NT2/D1 (cell line): Measurements from ENCODE around the gene AFP.

Experiments
- DNase-seq: peaks from one replicate; pipeline ENCODE4 v3.0.0-alpha.2; 2011; ENCODE audit warnings: low read depth, low spot score
- H3K27me3 ChIP-seq: 2 replicates; pipeline ENCODE4 v1.6.0; 2011; ENCODE audit warnings: mild to moderate bottlenecking; ENCODE audit not compliant: insufficient read length, insufficient read depth
- H3K36me3 ChIP-seq: 2 replicates; pipeline ENCODE4 v1.6.1; 2011; ENCODE audit warnings: mild to moderate bottlenecking, low read length, mixed read lengths; ENCODE audit not compliant: insufficient read depth, insufficient read length
- H3K4me1 ChIP-seq: 2 replicates; pipeline ENCODE4 v1.5.1; 2011; ENCODE audit not compliant: insufficient read depth, insufficient read length
- H3K4me3 ChIP-seq: 2 replicates; pipeline ENCODE4 v1.5.1; 2011; ENCODE audit warnings: low read depth; ENCODE audit not compliant: insufficient read length
- H3K9ac ChIP-seq: 2 replicates; pipeline ENCODE4 v1.6.0; 2011; ENCODE audit warnings: low read depth; ENCODE audit not compliant: insufficient read length
- H3K9me3 ChIP-seq: 2 replicates; pipeline ENCODE4 v1.5.1; 2011; ENCODE audit warnings: mild to moderate bottlenecking, low read length; ENCODE audit not compliant: insufficient read depth
- SUZ12 ChIP-seq: IDR thresholded peaks from 2 replicates; pipeline ENCODE4 v1.6.1; 2011; ENCODE audit not compliant: insufficient read length, insufficient read depth; ENCODE audit errors: extremely low read depth
- YY1 ChIP-seq: IDR thresholded peaks from 2 replicates; pipeline ENCODE4 v1.6.1; 2011; ENCODE audit not compliant: insufficient read length, insufficient read depth
- ZNF274 ChIP-seq: IDR thresholded peaks from 2 replicates; pipeline ENCODE4 v1.6.1; 2011; ENCODE audit warnings: mild to moderate bottlenecking, low read depth, low read length

The AFP gene

DNA sequence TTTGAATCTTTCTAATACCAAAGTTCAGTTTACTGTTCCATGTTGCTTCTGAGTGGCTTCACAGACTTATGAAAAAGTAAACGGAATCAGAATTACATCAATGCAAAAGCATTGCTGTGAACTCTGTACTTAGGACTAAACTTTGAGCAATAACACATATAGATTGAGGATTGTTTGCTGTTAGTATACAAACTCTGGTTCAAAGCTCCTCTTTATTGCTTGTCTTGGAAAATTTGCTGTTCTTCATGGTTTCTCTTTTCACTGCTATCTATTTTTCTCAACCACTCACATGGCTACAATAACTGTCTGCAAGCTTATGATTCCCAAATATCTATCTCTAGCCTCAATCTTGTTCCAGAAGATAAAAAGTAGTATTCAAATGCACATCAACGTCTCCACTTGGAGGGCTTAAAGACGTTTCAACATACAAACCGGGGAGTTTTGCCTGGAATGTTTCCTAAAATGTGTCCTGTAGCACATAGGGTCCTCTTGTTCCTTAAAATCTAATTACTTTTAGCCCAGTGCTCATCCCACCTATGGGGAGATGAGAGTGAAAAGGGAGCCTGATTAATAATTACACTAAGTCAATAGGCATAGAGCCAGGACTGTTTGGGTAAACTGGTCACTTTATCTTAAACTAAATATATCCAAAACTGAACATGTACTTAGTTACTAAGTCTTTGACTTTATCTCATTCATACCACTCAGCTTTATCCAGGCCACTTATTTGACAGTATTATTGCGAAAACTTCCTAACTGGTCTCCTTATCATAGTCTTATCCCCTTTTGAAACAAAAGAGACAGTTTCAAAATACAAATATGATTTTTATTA is 3.6 kb upstream of the AFP start:
- H3K27me3 ChIP-seq: no peaks in the 10 kb centered on the region
- DNase-seq: no peak
- H3K4me1 ChIP-seq: no peaks in the 10 kb centered on the region
- H3K4me3 ChIP-seq: no peak overlapping the region
- no peak for TF ChIP-seq SUZ12
- no peak for TF ChIP-seq ZNF274
- TF ChIP-seq YY1: no peak
- H3K36me3 ChIP-seq: no peaks in the 10 kb centered on the region
- H3K9ac ChIP-seq: no peak overlapping the region
- no peaks in the 10 kb centered on the region for H3K9me3 ChIP-seq

DNA sequence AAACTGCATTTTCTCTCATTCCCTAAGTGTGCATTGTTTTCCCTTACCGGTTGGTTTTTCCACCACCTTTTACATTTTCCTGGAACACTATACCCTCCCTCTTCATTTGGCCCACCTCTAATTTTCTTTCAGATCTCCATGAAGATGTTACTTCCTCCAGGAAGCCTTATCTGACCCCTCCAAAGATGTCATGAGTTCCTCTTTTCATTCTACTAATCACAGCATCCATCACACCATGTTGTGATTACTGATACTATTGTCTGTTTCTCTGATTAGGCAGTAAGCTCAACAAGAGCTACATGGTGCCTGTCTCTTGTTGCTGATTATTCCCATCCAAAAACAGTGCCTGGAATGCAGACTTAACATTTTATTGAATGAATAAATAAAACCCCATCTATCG is 2.9 kb upstream of the AFP start:
- no peak overlapping the region for H3K4me3 ChIP-seq
- TF ChIP-seq YY1 (no peak), SUZ12 (no peak), ZNF274 (no peak)
- no peak overlapping the region for H3K9ac ChIP-seq

DNA sequence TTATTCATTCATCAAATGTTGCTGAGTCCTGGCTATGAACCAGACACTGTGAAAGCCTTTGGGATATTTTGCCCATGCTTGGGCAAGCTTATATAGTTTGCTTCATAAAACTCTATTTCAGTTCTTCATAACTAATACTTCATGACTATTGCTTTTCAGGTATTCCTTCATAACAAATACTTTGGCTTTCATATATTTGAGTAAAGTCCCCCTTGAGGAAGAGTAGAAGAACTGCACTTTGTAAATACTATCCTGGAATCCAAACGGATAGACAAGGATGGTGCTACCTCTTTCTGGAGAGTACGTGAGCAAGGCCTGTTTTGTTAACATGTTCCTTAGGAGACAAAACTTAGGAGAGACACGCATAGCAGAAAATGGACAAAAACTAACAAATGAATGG is 1.7 kb upstream of the AFP start:
- Histone ChIP-seq H3K4me3 (no peak overlapping the region), H3K36me3 (no peaks in the 10 kb centered on the region), H3K4me1 (no peaks in the 10 kb centered on the region), H3K9me3 (no peaks in the 10 kb centered on the region), H3K27me3 (no peaks in the 10 kb centered on the region), H3K9ac (no peak overlapping the region)
- TF ChIP-seq SUZ12 (no peak), ZNF274 (no peak), YY1 (no peak)
- DNase-seq: no peak

More for the DNA sequence above, 2.9 kb upstream of the AFP start:
- H3K27me3 ChIP-seq: no peaks in the 10 kb centered on the region
- DNase-seq: no peak
- H3K9me3 ChIP-seq: no peaks in the 10 kb centered on the region
- H3K4me1 ChIP-seq: no peaks in the 10 kb centered on the region
- H3K36me3 ChIP-seq: no peaks in the 10 kb centered on the region

DNA sequence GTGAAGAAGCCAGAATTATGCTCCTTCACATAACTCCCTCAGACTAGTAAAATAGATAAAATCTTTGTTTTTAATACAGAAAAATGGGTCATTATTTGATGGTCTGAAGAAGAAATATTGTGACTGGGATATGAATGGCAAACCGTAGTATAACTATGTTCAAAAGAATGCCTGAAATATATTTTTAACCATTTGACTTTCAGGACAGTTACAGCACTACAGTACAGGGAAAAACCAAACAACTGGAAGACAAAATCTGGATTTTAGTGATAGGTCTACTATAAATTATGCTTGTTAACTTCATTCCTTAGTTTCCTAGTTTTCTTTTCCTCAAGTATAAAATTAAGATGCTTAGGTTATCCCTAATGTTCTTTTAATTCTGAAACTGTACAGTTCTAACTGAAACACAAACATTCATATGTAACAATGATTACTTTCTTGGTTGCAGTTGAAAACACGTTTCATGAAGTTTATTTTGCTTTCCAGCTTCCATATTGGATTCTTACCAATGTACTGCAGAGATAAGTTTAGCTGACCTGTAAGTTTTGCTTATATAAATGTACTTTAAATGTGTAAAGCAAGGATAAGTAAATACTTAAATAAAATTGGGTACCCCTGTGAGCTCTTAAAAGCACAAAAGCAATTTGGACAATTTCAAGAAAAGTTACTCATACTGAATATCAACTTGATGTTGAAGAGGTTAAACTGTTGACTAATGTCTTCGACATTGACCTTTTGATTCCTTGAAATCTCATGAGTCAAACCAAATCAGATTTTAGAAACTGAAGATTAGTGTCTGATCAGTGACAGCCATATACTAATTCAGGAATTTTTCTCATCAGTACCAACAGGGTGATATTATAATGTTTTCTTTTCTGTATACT is 895 bp downstream of the AFP start:
- Histone ChIP-seq H3K9me3 (no peaks in the 10 kb centered on the region), H3K4me1 (no peaks in the 10 kb centered on the region), H3K36me3 (no peaks in the 10 kb centered on the region), H3K4me3 (no peak overlapping the region), H3K27me3 (no peaks in the 10 kb centered on the region), H3K9ac (no peak overlapping the region)
- no peak for DNase-seq
- TF ChIP-seq SUZ12: no peak
- no peak for TF ChIP-seq ZNF274
- TF ChIP-seq YY1: no peak

DNA sequence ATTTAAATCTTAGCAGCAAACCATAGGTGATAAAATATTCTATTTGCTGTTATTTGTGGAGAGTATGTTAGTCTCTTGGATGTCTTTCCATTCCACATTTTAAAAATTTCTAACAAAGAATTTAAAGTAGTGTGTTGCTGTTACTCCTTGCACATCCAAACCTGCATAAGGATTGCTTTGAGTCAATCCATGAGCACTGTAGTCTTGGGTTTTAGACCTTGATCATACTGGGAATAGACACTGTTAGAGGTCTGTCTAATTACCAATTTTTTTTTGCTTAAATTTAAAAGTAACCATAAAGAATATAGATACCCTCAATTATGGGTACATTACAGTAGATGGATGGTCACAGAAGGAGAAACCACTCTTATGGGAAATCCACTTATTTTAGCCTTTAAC is 1.5 kb downstream of the AFP start:
- no peak for DNase-seq
- no peaks in the 10 kb centered on the region for H3K4me1 ChIP-seq
- no peaks in the 10 kb centered on the region for H3K27me3 ChIP-seq
- TF ChIP-seq YY1 (no peak), SUZ12 (no peak)
- H3K36me3 ChIP-seq: no peaks in the 10 kb centered on the region
- no peak overlapping the region for H3K9ac ChIP-seq
- H3K4me3 ChIP-seq: no peak overlapping the region
- H3K9me3 ChIP-seq: no peaks in the 10 kb centered on the region

DNA sequence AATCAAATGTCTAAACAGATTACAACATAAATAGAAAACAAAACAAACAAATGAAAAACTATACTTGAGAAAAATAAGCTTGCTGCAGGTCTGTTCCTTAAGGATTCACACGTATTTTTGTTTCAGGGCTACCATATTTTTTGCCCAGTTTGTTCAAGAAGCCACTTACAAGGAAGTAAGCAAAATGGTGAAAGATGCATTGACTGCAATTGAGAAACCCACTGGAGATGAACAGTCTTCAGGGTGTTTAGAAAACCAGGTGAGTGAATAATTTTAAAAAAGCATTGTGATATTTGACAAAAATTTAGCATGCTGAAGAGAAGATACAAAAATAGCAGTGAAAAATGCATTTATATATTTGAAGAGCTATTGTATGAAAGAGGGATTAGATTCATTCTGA is 2.0 kb downstream of the AFP start:
- no peak for DNase-seq
- no peaks in the 10 kb centered on the region for H3K4me1 ChIP-seq
- no peak for TF ChIP-seq ZNF274
- no peak for TF ChIP-seq YY1
- no peak for TF ChIP-seq SUZ12
- H3K4me3 ChIP-seq: no peak overlapping the region
- H3K27me3 ChIP-seq: no peaks in the 10 kb centered on the region
- H3K36me3 ChIP-seq: no peaks in the 10 kb centered on the region
- H3K9me3 ChIP-seq: no peaks in the 10 kb centered on the region
- no peak overlapping the region for H3K9ac ChIP-seq

DNA sequence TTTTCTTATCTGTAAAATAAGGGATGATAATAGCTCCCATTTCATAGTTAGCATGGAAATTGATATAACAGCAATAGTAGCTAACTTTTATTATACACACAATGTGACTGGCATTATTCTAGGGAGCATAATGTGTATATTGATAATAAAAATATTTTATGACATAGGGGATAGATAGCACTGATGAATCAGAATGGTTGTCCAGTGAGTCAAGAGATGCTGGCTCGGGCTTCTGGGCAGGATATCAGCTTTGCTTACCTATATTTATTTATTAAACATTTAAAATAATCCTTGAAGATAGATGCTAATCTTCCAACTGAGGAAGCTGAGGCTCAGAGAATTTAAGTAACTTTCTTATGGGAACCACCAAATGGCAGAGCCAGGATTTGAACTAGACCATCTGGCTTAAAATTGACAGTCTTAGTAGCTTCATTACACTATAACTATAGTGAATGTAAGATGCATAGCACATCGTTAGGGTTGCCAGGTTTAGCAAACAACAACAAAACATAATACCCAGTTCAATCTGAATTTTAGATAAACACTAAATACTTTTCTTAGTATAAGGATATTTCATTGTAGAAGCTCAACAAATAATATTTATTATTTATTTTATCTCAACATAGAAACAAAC is 2.7 kb downstream of the AFP start:
- TF ChIP-seq ZNF274: no peak
- TF ChIP-seq SUZ12: no peak
- no peak for TF ChIP-seq YY1
- no peak overlapping the region for H3K9ac ChIP-seq
- DNase-seq: no peak
- H3K36me3 ChIP-seq: no peaks in the 10 kb centered on the region
- H3K4me3 ChIP-seq: no peak overlapping the region
- H3K9me3 ChIP-seq: no peaks in the 10 kb centered on the region
- no peaks in the 10 kb centered on the region for H3K27me3 ChIP-seq
- no peaks in the 10 kb centered on the region for H3K4me1 ChIP-seq
